Testis (tissue), 3 donors: ENCODE measurements around the gene KIF4B. TPM values are rescaled to one million over a fixed set of nuclear protein-coding genes. Genes with fewer than 3 reads are reported as not detected.
"Not testable (repeated sequence)": the region's sequence is repeated elsewhere in the genome, so short reads cannot be mapped to it uniquely, and the experiment has no call there.

ENCODE experiments used
- DNase-seq: peaks from one replicate; pipeline ENCODE4 v3.0.0-alpha.2; 2019
- H3K27ac ChIP-seq, 2 donors: fragments of 200-600 bp; sonication (generic); one replicate each; pipeline ENCODE4 v1.5.1; 2019
- H3K27me3 ChIP-seq: fragments of 200-600 bp; sonication (generic); one replicate; pipeline ENCODE4 v1.5.1; 2019
- H3K36me3 ChIP-seq: fragments of 200-600 bp; sonication (generic); one replicate; pipeline ENCODE4 v1.5.1; 2017; ENCODE audit warnings: low read depth; ENCODE audit errors: missing control alignments
- H3K4me1 ChIP-seq: fragments of 200-600 bp; sonication (generic); one replicate; pipeline ENCODE4 v1.5.1; 2019
- H3K4me3 ChIP-seq, 2 donors: fragments of 200-600 bp; sonication (generic); one replicate each; pipeline ENCODE4 v1.5.1; 2017 to 2019
- H3K9me3 ChIP-seq: fragments of 200-600 bp; sonication (generic); one replicate; pipeline ENCODE4 v1.5.1; 2017
- POLR2A ChIP-seq: fragments of 450-650 bp; IDR thresholded peaks from one replicate; pipeline ENCODE4 v1.6.1; 2017; ENCODE audit warnings: antibody characterized with exemption, mild to moderate bottlenecking, moderate library complexity
- WGBS, 2 donors: methylation state at CpG; one replicate each; pipeline ENCODE4 v1.1.5; 2018; 5-methylcytosine and 5-hydroxymethylcytosine counted together
- intact Hi-C: fragments of 100-400 bp; cut with DNase I; formaldehyde crosslinking; loops from one replicate; pipeline ENCODE4 v1.15.1; 2023; ENCODE audit warnings: low total_unique reads
- polyA plus RNA-seq: library from polyadenylated mRNA; stranded (reverse); fragments of 350-450 nt; fragmentation: Illumina TruSeq; extraction: RNeasy Lipid Tissue Mini Kit (QIAGEN cat#74804); gene quantifications from one replicate; pipeline ENCODE4 v1.2.3, GENCODE V29; 2014; ENCODE audit warnings: low read depth, low replicate concordance; ENCODE audit not compliant: insufficient read depth
- total RNA-seq, 2 donors: library from RNA; depleted of rRNA; stranded (reverse); fragments of >200 nt; gene quantifications; one replicate each; pipeline ENCODE4 v1.2.3, GENCODE V29; 2016
- TF ChIP-seq, protein P1 (sequence below), 3 experiments: fragments of 450-650 bp in 2 of 3; fragments of 200-600 bp in 1 of 3; sonication (generic) in 1 of 3; IDR thresholded peaks; one replicate each; pipeline ENCODE4 v1.5.1; 2016 to 2019; ENCODE audit warnings: antibody characterized with exemption in 3 of 3, mild to moderate bottlenecking in 2 of 3, moderate library complexity in 1 of 3

KIF4B gene
- total and polyA plus RNA-seq, 3 donors from 2014 or later: 3.0 to 10.6 (median 6.6) TPM

DNA sequence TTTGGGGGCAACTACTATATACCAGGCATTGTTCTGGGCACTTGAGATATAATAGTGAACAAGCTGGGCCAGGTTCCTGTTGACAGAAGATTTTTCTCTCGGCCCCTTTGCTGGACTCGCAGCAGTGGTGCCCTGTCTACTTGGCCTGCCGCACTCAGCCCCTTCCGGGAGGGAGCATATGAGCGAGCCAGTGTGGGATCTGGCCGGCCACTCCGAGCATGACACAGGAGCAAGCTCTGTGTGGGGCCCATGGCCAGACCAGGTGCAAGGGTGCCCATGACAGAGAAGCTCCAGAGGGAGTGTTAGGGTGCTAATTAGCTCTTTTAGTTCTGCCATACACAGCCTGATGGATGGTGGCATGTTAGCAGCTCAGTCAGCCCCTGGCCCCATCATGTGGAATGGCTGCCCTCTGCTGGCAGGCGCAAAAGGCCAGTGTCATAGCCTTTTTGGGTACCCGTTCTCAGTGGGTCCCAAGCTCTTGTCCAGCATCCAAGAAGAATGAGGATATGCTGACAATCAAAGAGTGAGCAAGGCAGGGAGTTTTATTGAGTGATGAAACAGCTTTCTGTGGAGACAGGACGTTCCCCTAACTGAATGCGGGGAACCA, 9.3 kb upstream of the KIF4B start:
- Histone ChIP-seq H3K4me3 (no peak overlapping the region), H3K9me3 (no peaks in the 10 kb centered on the region), H3K4me1 (no peaks in the 10 kb centered on the region), H3K27ac (no peak overlapping the region), H3K27me3 (no peaks in the 10 kb centered on the region), H3K36me3 (no peaks in the 10 kb centered on the region)
- intact Hi-C loops: no loop called here
- DNase-seq: peak; percentile 36
- 88 to 95% methylated on average over 9 to 11 of the region's 11 CpGs for WGBS, 2 donors
- TF ChIP-seq, protein P1, sequence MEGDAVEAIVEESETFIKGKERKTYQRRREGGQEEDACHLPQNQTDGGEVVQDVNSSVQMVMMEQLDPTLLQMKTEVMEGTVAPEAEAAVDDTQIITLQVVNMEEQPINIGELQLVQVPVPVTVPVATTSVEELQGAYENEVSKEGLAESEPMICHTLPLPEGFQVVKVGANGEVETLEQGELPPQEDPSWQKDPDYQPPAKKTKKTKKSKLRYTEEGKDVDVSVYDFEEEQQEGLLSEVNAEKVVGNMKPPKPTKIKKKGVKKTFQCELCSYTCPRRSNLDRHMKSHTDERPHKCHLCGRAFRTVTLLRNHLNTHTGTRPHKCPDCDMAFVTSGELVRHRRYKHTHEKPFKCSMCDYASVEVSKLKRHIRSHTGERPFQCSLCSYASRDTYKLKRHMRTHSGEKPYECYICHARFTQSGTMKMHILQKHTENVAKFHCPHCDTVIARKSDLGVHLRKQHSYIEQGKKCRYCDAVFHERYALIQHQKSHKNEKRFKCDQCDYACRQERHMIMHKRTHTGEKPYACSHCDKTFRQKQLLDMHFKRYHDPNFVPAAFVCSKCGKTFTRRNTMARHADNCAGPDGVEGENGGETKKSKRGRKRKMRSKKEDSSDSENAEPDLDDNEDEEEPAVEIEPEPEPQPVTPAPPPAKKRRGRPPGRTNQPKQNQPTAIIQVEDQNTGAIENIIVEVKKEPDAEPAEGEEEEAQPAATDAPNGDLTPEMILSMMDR (IDR thresholded peaks at IDR 0.05): peak in 1 of 3 experiments; percentile 13
- TF ChIP-seq POLR2A: no peak

DNA sequence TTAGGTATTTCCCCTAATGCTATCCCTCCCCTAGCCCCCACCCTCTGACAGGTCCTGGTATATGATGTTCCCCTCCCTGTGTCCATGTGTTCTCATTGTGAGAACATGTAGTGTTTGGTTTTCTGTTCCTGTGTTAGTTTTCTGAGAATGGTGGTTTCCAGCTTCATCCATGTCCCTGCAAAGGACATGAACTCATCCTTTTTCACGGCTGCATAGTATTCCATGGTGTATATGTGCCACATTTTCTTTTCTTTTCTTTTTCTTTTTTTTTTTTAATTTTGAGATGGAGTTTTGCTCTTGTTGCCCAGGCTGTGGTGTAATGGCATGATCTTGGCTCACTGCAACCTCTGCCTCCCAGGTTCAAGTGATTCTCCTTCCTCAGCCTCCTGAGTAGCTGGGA, 7.3 kb upstream of the KIF4B start:
- H3K27me3 ChIP-seq, H3K4me3 ChIP-seq, H3K4me1 ChIP-seq, intact Hi-C loops, H3K27ac ChIP-seq, H3K9me3 ChIP-seq, H3K36me3 ChIP-seq, DNase-seq: not testable (repeated sequence)
- WGBS, 2 donors: 89 to 100% methylated on average over 1 of the region's 1 CpG

DNA sequence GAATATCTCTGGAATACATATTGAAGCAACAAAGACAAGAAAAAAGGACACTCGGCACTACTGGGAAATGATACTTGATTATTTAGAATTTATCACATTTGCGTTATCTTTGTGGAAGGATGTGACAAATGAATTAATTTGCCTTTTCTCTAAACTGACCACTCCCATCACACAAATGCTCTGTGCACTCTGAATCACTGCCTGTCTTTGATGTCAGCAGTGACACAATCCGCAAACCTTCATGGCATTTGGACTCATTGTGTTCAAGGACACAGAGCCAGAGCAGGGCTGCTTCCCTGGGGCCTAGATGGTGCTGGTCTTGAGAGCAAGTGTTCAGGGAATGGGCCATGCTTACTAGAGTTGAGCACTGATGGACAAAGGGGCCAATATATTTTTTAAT, 4.9 kb upstream of the KIF4B start:
- 88 to 90% methylated on average over 3 of the region's 3 CpGs for whole genome bisulfite sequencing, 2 donors
- intact Hi-C loops: no loop called here
- Histone ChIP-seq H3K4me3 (no peak overlapping the region), H3K36me3 (no peaks in the 10 kb centered on the region), H3K4me1 (no peaks in the 10 kb centered on the region), H3K27ac (no peak overlapping the region), H3K27me3 (no peaks in the 10 kb centered on the region), H3K9me3 (no peaks in the 10 kb centered on the region)
- TF ChIP-seq, protein P1 (IDR thresholded peaks at IDR 0.05): no peak
- no peak for TF ChIP-seq POLR2A
- no peak for DNase-seq

DNA sequence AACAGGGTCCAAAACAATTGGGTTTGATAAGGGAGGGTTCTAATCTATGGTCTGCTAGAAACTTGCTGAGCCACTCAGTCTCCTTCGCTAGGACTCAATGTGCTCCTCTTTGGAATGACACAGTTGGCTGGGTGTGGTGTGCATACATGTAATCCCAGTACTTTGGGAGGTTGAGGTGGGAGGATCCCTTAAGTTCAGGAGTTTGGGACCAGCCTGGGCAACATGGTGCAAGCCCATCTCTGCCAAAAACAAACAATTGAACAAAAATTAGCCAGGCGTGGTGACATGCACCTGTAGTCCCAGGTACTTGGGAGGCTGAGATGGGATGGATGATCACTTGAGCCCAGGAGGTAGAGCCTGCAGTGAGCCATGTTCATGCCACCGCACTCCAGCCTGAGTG, 2.7 kb upstream of the KIF4B start:
- no peaks in the 10 kb centered on the region for H3K27me3 ChIP-seq
- DNase-seq: no peak
- intact Hi-C loops: no loop called here

DNA sequence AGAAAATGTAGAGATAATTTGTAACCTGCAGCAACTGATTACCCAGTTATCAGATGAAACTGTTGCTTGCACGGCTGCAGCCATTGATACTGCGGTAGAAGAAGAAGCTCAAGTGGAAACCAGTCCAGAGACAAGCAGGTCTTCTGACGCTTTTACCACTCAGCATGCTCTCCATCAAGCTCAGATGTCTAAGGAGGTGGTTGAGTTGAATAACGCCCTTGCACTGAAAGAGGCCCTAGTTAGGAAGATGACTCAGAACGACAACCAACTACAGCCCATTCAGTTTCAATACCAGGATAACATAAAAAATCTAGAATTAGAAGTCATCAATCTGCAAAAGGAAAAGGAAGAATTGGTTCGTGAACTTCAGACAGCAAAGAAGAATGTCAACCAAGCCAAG, 1.7 kb downstream of the KIF4B start:
- no peak for DNase-seq
- WGBS, 2 donors: 71 to 91% methylated on average over 6 of the region's 6 CpGs
- H3K27me3 ChIP-seq: no peaks in the 10 kb centered on the region
- intact Hi-C loops: no loop called here
- H3K4me1 ChIP-seq: no peaks in the 10 kb centered on the region
- no peak overlapping the region for H3K4me3 ChIP-seq
- TF ChIP-seq, protein P1 (IDR thresholded peaks at IDR 0.05): no peak
- TF ChIP-seq POLR2A: no peak
- no peak overlapping the region for H3K27ac ChIP-seq
- H3K36me3 ChIP-seq: no peaks in the 10 kb centered on the region
- no peaks in the 10 kb centered on the region for H3K9me3 ChIP-seq

More for the DNA sequence above, 2.7 kb upstream of the KIF4B start:
- no peak overlapping the region for H3K4me3 ChIP-seq
- TF ChIP-seq, protein P1 (IDR thresholded peaks at IDR 0.05): no peak
- no peak for TF ChIP-seq POLR2A
- H3K4me1 ChIP-seq: no peaks in the 10 kb centered on the region
- no peaks in the 10 kb centered on the region for H3K9me3 ChIP-seq
- WGBS, 2 donors: 96 to 97% methylated on average over 3 of the region's 3 CpGs
- no peak overlapping the region for H3K27ac ChIP-seq
- no peaks in the 10 kb centered on the region for H3K36me3 ChIP-seq
